Uterus (tissue), 2 donors: ENCODE measurements around the gene DMBT1.

Experiments used
- CTCF ChIP-seq, 4 experiments: fragments of 200-600 bp in 2 of 4; fragments of 450-650 bp in 2 of 4; sonication (generic) in 2 of 4; IDR thresholded peaks; one replicate each; pipeline ENCODE4 v1.5.1; 2016 to 2019; ENCODE audit warnings: antibody characterized with exemption in 4 of 4, mild to moderate bottlenecking in 2 of 4, moderate library complexity in 1 of 4
- POLR2A ChIP-seq, 2 donors: fragments of 450-650 bp; IDR thresholded peaks; one replicate each; pipeline ENCODE4 v1.6.1; 2016; ENCODE audit warnings: antibody characterized with exemption in 2 of 2, mild to moderate bottlenecking in 1 of 2, moderate library complexity in 1 of 2

- no peak for TF ChIP-seq CTCF (IDR thresholded peaks at IDR 0.05)
- TF ChIP-seq POLR2A (IDR thresholded peaks at IDR 0.05), result no peak
These were observed 1.3 kb upstream of the DMBT1 start for GRCh38 chr10:122559228-122559627.
